Right lobe of liver (tissue), 6 donors: Measurements from ENCODE around the gene MKKS. TPM values are rescaled to one million over a fixed set of nuclear protein-coding genes. Genes with fewer than 3 reads are reported as not detected.
"Not testable (repeated sequence)": the region's sequence is repeated elsewhere in the genome, so short reads cannot be mapped to it uniquely, and the experiment has no call there.

Experiments used
- ATAC-seq, 4 donors: fragments of 200-7000 bp; cut with Tn5 transposase; one replicate each; pipeline ENCODE4 v1.9.1; 2020; ENCODE audit warnings: mild to moderate bottlenecking in 4 of 4, moderate library complexity in 4 of 4
- DNase-seq, 3 donors: peaks; one replicate each; pipeline ENCODE4 v3.0.0-alpha.2; 2020
- H3K27ac ChIP-seq, 3 donors: fragments of 200-600 bp; one replicate each; pipeline ENCODE4 v1.8.0; 2022
- H3K27me3 ChIP-seq, 2 donors: fragments of 200-600 bp; one replicate each; pipeline ENCODE4 v1.8.0; 2022
- H3K36me3 ChIP-seq, 4 donors: fragments of 200-600 bp; sonication (generic) in 1 of 4; one replicate each; pipeline versions ENCODE4 v1.5.1 to v1.8.0; 2017 to 2022; ENCODE audit warnings: control low read depth in 1 of 4
- H3K4me1 ChIP-seq, 4 donors: fragments of 200-600 bp; sonication (generic) in 1 of 4; one replicate each; pipeline versions ENCODE4 v1.5.1 to v1.8.0; 2017 to 2022; ENCODE audit warnings: control low read depth in 1 of 4
- H3K4me3 ChIP-seq, 3 donors: fragments of 200-600 bp; one replicate each; pipeline ENCODE4 v1.8.0; 2022
- H3K9me3 ChIP-seq, 4 donors: fragments of 200-600 bp; sonication (generic) in 1 of 4; one replicate each; pipeline versions ENCODE4 v1.5.1 to v1.8.0; 2017 to 2022; ENCODE audit warnings: control low read depth in 1 of 4
- POLR2A ChIP-seq: fragments of 450-650 bp; IDR thresholded peaks from one replicate; pipeline ENCODE4 v1.6.1; 2017; ENCODE audit warnings: antibody characterized with exemption, mild to moderate bottlenecking
- WGBS: methylation state at CpG from one replicate; pipeline ENCODE4 v1.1.6; 2018; ENCODE audit warnings: low coverage, low lambda C conversion rate; ENCODE audit not compliant: insufficient coverage; ENCODE audit errors: missing lambda C conversion rate; 5-methylcytosine and 5-hydroxymethylcytosine counted together
- intact Hi-C, 2 donors: fragments of 100-400 bp; cut with DNase I; formaldehyde crosslinking; loops; one replicate each; pipeline versions ENCODE4 v1.11.2 to v1.14.1; 2022
- total RNA-seq, 6 experiments: library from RNA; depleted of rRNA in 2 of 6; stranded (reverse); fragments of >200 nt in 2 of 6; fragmentation: NEBNext Ultra II Directional in 3 of 6; extraction: Animal tissue kit (Norgen Biotek cat#: 25700) in 3 of 6; gene quantifications; one replicate each; pipeline versions ENCODE4 v1.1.0 to v1.2.4, GENCODE V29; 2016 to 2023
- TF ChIP-seq, protein P1 (sequence below), 4 donors: fragments of 200-600 bp in 3 of 4; fragments of 450-650 bp in 1 of 4; IDR thresholded peaks; one replicate each; pipeline versions ENCODE4 v1.5.1 to v1.8.0; 2016 to 2022; ENCODE audit warnings: antibody characterized with exemption in 4 of 4, mild to moderate bottlenecking in 2 of 4
- donor health status: DM: no; HTN: yes; CAD: no.
- donor health status: DM: no; HTN: no; CAD: no.
- donor health status: DM: no; HTN: no; CAD: no.
- donor health status: DM: no; HTN: yes; CAD: no.
- donor health status: DM: no; HTN: yes; CAD: no.

MKKS gene
- total RNA-seq, 6 experiments from 2014 or later = 11.4 to 17.6 (median 12.1) TPM

DNA sequence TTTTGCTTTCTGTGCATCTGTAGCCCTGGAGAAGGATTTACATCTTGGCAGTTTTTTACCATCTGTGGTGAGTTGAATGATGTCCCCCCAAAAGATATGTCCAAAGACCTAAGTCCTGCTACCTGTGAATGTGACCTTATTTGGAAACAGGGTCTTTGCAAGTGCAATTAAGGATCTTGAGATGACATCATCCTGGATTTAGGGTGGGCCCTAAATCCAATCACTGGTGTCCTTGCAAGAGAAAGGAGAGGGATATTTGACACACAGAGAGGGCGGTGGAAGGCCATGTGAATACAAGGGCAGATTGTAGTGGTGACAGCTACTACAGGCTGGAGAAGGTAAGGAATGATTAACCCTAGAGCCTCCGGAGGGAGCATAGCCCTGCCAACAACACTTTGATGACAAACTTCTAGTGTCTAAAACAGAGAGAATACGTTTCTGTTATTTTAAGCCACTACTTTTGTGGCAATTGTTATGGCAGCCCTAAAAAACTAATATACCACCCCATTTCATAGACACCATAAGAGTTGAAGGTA, 35.1 kb downstream of the MKKS start:
- Histone ChIP-seq H3K27me3 (no peaks in the 10 kb centered on the region), H3K4me3 (no peak overlapping the region), H3K36me3 (no peaks in the 10 kb centered on the region), H3K27ac (no peak overlapping the region), H3K9me3 (no peaks in the 10 kb centered on the region), H3K4me1 (no peaks in the 10 kb centered on the region)
- whole genome bisulfite sequencing = 81% methylated on average over 3 of the region's 3 CpGs
- DNase-seq = no peak
- intact Hi-C loops = no loop called here
- no peak for TF ChIP-seq POLR2A
- TF ChIP-seq, protein P1, sequence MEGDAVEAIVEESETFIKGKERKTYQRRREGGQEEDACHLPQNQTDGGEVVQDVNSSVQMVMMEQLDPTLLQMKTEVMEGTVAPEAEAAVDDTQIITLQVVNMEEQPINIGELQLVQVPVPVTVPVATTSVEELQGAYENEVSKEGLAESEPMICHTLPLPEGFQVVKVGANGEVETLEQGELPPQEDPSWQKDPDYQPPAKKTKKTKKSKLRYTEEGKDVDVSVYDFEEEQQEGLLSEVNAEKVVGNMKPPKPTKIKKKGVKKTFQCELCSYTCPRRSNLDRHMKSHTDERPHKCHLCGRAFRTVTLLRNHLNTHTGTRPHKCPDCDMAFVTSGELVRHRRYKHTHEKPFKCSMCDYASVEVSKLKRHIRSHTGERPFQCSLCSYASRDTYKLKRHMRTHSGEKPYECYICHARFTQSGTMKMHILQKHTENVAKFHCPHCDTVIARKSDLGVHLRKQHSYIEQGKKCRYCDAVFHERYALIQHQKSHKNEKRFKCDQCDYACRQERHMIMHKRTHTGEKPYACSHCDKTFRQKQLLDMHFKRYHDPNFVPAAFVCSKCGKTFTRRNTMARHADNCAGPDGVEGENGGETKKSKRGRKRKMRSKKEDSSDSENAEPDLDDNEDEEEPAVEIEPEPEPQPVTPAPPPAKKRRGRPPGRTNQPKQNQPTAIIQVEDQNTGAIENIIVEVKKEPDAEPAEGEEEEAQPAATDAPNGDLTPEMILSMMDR (IDR thresholded peaks at IDR 0.05) = no peak
- ATAC-seq = no peak

DNA sequence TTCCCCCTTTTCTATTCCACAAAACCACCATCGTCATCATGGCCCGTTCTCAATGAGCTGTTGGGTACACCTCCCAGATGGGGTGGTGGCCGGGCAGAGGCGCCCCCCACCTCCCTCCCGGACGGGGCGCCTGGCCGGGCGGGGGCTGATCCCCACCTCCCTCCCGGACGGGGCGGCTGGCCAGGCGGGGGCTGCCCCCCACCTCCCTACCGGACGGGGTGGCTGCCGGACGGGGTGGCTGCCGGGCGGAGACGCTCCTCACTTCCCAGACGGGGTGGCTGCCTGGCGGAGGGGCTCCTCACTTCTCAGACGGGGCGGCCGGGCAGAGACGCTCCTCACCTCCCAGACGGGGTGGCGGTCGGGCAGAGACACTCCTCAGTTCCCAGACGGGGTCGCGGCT, 39.3 kb downstream of the MKKS start:
- H3K36me3 ChIP-seq, DNase-seq, H3K4me3 ChIP-seq, H3K27me3 ChIP-seq, intact Hi-C loops, H3K4me1 ChIP-seq, H3K27ac ChIP-seq, ATAC-seq, H3K9me3 ChIP-seq: not testable (repeated sequence)
- no CpG with 5 or more reads among the region's 32 CpGs for WGBS

DNA sequence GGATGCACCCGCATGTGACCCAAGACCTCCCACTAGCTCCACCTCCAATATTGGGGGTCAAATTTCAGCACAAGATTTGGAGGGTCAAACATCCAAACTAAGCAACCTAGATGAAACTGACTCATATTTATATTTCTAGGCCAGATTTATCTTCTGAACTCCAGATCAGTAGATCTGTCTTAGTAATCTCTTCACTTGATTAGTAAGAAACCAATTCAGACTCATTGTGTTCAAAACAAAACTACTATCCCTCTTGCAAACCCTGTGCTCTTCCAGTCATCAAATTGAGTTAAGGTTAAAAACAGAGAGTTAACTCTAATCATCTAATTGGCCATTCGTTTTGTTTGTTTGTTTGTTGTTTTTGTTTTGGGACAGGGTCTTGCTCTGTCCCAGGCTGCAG, 43.3 kb downstream of the MKKS start:
- DNase-seq (no peak), ATAC-seq (no peak)
- Histone ChIP-seq H3K27me3 (no peaks in the 10 kb centered on the region), H3K4me1 (no peaks in the 10 kb centered on the region), H3K27ac (no peak overlapping the region), H3K9me3 (no peaks in the 10 kb centered on the region), H3K4me3 (no peak overlapping the region), H3K36me3 (no peaks in the 10 kb centered on the region)
- no peak for TF ChIP-seq POLR2A
- TF ChIP-seq, protein P1 (IDR thresholded peaks at IDR 0.05) = no peak
- WGBS = 80% methylated on average over 2 of the region's 2 CpGs
- intact Hi-C loops = no loop called here

DNA sequence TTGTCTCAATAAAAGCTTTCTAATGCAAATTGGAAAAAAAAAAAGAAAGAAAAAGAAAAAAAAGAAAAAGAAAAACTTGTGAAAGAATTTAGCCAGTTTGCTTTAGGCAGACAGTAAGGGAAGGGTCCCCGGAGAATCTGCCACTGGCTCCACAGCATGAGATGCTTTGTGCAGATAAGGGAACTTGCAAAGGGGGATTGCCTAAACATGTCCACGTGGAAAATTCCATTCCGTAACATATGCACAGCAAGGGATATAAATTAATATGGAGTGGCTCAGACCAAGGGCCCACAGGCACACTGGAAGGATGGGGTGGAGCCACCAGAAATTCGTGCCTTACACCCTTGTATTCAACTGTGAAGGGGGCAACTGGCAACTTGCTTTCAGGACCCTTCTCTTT, 45.4 kb downstream of the MKKS start:
- Histone ChIP-seq H3K36me3 (no peaks in the 10 kb centered on the region), H3K27ac (no peak overlapping the region), H3K9me3 (no peaks in the 10 kb centered on the region), H3K27me3 (no peaks in the 10 kb centered on the region), H3K4me1 (no peaks in the 10 kb centered on the region), H3K4me3 (no peak overlapping the region)
- intact Hi-C loops = no loop called here
- TF ChIP-seq POLR2A = no peak
- DNase-seq (no peak), ATAC-seq (no peak)
- WGBS = 76% methylated on average over 3 of the region's 4 CpGs

DNA sequence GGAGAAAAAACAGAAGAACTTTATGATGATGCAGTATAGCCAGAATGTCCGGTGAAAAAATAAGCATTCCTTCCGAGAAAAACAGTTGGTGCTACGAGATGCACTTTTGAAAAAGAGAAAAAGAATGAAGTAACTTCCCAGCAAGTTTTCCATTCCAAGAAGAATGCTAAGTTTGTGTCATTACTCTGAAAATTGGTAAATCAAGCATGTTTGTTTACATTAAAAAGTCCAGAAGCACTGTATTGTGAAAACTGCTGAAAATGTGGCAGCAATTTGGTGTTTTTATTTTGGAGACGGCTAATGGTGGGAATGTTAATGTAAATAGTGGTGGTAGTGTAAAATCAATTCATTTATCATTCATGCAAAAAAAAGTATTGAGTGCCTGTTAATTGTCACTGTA, 46.3 kb downstream of the MKKS start:
- Histone ChIP-seq H3K27ac (no peak overlapping the region), H3K27me3 (no peaks in the 10 kb centered on the region), H3K4me3 (no peak overlapping the region), H3K4me1 (no peaks in the 10 kb centered on the region), H3K9me3 (no peaks in the 10 kb centered on the region), H3K36me3 (no peaks in the 10 kb centered on the region)
- TF ChIP-seq POLR2A = no peak
- TF ChIP-seq, protein P1 (IDR thresholded peaks at IDR 0.05) = no peak
- DNase-seq (no peak), ATAC-seq (no peak)
- WGBS = 77% methylated on average over 4 of the region's 4 CpGs
- intact Hi-C loops = no loop called here
